ENCODE results near the gene DAP.
"Not testable (repeated sequence)": the region's sequence is repeated elsewhere in the genome, so short reads cannot be mapped to it uniquely, and the experiment has no call there.

DAP gene

GRCh38 chr5:10667431-10668057, 93.5 kb downstream of the DAP start:
- DNase-seq = no peak

GRCh38 chr5:10666531-10667299, 94.3 kb downstream of the DAP start:
- no peak for DNase-seq

GRCh38 chr5:10665799-10666198, 95.2 kb downstream of the DAP start:
- no peak for DNase-seq

GRCh38 chr5:10664180-10664769, 96.8 kb downstream of the DAP start:
- DNase-seq = not testable (repeated sequence)

GRCh38 chr5:10663489-10664179, 97.4 kb downstream of the DAP start:
- DNase-seq = no peak

- no peak for DNase-seq
These were observed 98.2 kb downstream of the DAP start for GRCh38 chr5:10662661-10663488.

- DNase-seq = no peak
These were observed 99.0 kb downstream of the DAP start for GRCh38 chr5:10662083-10662482.

GRCh38 chr5:10661401-10661800, 99.6 kb downstream of the DAP start:
- DNase-seq = no peak

GRCh38 chr5:10660720-10661387, 100.2 kb downstream of the DAP start:
- no peak for DNase-seq

- DNase-seq = no peak
These were observed 100.9 kb downstream of the DAP start for GRCh38 chr5:10660135-10660534.

- DNase-seq = no peak
These were observed 102.8 kb downstream of the DAP start for GRCh38 chr5:10658265-10658664.

- no peak for DNase-seq
These were observed 104.8 kb downstream of the DAP start for GRCh38 chr5:10655972-10656830.

- DNase-seq = no peak
These were observed 105.7 kb downstream of the DAP start for GRCh38 chr5:10655161-10655971.

- DNase-seq = no peak
These were observed 106.5 kb downstream of the DAP start for GRCh38 chr5:10654566-10654965.

GRCh38 chr5:10653751-10654400, 107.2 kb downstream of the DAP start:
- no peak for DNase-seq

GRCh38 chr5:10653043-10653442, 108.0 kb downstream of the DAP start:
- no peak for DNase-seq

GRCh38 chr5:10652606-10653005, 108.4 kb downstream of the DAP start:
- no peak for DNase-seq

GRCh38 chr5:10652151-10652550, 108.9 kb downstream of the DAP start:
- DNase-seq = no peak

GRCh38 chr5:10649666-10650380, 111.2 kb downstream of the DAP start:
- no peak for DNase-seq

All from activated gamma-delta T cell (primary cell).